OCI-M2 (cell line): ENCODE measurements around the gene C9orf50.
"Not testable (repeated sequence)": the region's sequence is repeated elsewhere in the genome, so short reads cannot be mapped to it uniquely, and the experiment has no call there.

Source experiments
- DNase-seq: peaks from one replicate; lab custom pipeline; 2025; ENCODE audit not compliant: unreplicated experiment; lab: John Stamatoyannopoulos, UW

The C9orf50 gene

DNA sequence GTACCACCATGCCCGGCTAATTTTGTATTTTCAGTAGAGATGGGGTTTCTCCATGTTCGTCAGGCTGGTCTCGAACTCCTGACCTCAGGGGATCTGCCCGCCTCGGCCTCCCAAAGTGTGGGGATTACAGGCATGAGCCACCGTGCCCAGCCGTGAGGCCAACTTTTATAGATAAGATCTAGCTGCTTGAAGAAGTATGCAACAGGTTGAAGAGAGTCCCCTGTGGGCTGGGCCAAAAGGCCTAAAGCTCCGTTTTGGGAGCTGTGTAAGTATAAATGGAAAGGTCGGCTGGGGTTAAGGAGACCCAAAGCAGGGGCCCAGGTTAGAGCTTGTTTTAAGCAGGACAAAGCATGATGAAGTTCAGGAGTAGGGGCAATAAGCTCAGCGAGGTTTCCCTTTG lies 28.1 kb downstream of the C9orf50 start:
- DNase-seq = not testable (repeated sequence)

DNA sequence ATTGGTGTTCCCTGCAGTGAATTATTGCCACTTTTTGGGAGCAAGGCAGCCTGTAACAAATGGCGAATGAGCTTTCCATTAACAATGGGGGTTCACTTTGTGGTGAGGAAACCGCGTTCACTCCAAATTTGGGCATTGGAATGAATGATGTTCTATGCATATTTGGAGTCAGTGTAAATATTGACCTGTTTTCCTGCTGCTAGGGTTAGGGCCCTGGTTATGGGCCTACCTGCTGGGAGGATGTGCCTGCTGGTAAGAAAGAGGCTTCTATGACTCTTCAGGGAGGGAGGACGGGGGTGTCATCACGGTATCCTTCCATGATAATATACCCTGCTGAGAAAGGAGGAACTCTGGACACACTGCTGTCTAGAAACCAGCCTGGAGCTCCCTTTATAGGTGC lies 29.0 kb downstream of the C9orf50 start:
- no peak for DNase-seq

DNA sequence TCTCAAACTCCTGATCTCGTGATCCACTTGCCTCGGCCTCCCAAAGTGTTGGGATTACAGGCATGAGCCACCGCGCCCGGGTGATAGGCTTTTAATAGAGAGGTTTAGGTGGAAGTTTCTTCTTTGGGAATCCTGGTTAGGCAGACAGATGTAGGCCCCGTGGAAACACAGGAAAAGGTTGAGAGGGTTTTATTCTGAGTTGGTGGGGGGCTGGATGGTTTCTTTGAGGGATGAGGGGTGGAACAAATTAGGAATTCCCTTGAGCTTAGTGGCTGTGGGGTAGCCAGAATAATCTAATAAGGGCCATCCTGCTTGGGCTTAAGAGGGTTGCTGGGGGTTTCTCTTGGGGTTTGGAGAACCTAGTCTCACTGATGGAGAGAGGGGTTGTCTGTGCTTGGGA lies 30.4 kb downstream of the C9orf50 start:
- DNase-seq = no peak

DNA sequence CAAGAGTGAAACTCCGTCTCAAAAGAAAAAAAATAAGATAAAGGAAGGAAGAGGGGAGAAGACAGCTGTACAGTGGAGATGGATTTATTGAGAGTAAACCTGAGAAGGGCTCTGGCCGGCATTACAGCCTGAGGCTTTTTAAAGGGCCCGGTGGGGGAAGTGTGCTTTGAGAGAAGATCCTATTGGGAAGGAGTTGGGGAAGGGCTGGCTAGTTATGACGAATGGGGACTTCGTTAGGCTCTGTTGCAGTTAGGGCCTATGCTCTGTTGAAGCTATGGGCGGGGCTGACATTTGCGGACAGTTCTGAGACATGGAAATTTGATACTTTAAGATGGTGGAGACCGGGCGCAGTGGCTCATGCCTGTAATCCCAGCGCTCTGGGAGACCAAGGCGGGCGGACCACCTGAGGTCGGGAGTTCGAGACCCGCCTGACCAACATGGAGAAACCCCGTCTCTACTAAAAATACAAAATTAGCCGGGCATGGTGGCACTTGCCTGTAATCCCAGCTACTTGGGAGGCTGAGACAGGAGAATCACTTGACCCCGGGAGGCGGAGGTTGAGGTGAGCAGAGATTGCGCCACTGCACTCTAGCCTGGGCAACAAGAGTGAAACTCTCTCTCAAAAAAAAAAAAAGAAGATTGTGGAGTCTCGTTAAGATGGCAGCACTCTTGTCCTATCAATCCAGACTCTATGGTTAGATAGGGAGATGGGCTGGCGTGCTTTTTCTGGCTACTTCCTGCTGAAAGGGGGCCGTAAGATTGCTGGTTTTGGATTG lies 33.2 kb downstream of the C9orf50 start:
- DNase-seq = no peak

DNA sequence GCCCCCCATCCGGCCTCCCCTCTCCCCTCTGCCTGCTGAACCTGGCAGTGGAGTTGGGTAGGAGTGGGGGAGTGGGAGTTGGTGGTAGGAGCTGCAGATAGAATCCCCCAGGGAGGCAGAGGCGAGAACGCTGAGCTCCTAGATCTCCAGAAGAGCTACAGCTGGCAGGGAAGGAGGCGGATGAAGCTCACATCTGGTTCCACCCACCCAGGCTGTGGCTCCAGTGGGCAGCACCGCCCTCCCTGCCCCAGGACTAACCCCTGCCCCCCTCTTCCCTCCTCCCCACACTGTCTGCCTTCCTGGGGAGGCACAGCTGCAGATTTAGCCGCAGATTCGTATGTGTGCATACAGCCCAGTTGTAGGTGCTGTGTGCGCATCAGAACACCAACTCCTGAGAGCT lies 34.2 kb downstream of the C9orf50 start:
- DNase-seq = no peak

DNA sequence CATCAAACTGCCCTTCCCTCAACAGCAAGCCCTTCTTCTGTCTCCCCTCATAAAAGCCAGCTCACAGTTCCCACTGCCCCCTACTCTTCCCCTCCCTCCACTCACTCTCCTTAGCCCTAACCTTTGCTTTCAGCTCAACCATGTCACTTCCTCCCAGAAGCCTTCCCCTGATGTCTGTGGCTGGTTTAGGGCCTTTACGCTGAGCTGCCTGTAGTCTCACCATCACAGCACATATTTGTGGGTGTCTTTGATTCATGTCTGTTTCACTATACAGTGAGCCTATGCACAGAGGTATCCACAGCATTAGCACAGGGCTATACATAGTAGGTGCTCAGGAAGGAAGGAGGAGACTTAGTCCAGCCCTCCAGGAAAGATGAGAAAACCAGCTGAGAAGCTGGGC lies 34.7 kb downstream of the C9orf50 start:
- no peak for DNase-seq

DNA sequence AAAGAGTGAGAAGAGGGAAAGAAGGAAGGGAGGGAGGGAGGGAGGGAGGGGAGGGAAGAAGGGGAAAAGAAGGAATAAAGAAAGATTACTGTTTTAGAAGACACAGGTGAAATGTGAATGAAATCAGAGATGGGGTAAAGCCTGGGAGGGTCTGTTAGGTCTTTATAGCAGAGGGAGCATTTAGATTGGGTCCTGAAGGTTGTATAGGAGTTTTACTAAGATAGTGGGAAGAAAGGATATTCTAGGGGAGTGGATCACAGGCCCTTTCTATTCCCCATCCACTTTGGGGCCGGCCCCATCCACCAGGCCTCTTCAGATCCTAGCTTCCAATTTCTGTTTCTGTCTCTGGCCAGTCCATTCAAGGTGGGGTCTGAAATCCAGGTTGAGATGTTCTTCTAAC lies 35.5 kb downstream of the C9orf50 start:
- DNase-seq = no peak

DNA sequence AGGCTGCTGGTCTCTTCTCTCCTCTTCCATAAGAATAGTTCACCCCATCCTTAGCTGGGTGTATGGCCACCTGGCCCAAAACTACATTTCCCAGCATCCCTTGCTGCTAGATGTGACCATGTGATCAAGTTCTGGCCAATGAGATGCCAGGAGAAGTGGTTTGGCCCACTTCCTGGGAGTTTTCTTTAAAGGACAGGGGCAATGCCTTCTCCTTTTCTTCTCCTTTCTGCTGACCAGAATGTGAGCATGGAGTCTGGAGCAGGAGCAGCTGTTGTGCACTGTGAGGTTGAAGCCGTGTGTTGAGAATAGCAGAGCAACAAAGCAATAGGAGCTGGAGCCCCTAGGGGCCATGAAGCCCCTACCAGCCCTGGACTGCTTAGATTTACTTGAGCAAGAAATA lies 36.8 kb downstream of the C9orf50 start:
- DNase-seq = no peak

DNA sequence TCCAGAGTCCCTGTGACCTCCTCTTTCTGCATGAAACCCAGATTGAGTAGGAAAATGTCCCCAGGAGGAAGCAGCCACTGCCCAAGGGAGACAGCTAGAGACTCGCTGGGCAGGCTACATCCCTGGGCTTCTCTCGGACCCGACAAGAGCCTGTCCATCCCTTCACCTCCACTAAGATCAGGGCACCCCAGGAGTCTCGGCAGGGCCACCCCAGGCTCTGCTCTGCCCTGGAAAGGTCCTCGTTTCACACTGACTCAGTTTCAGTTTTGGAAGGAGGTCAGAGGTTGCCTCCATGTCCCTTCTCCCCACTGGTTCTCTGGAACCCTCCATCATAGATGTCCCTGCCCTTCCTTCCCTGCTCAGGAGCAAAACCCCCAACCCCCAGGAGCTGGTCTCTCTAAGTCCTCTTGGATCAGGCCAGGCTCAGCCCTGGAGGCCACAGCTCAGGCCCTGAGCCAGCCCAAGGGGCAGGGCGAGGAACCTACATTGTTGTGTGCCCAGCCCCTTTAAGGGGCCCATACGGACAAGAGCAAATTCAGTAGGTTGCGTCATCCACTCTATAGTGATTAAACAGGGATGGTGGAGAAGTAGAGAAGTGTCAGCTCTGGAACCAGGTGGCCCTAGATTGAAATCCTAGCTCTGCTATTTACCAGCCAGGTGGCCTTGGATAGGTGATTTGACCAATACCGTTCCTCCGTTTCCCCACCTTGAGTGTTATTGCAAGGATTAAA lies 37.4 kb downstream of the C9orf50 start:
- no peak for DNase-seq

DNA sequence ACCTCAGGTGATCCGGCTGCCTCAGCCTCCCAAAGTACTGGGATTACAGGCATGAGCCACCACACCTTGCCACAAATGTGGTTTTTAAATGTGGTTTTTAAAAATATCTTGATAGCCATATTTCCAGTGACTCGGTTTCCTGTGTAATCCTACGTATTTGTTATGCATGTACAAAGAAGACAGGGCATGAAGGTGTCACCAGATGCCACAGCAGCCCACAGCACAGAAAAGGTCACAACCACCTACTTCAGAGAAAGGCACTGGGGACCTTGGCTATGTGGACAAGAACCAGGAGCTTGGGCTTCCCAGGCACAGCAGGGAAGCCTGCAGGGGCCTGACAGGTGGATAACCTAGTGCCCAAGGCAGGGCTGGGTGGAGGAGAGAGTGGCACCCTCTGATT lies 38.0 kb downstream of the C9orf50 start:
- DNase-seq = no peak

DNA sequence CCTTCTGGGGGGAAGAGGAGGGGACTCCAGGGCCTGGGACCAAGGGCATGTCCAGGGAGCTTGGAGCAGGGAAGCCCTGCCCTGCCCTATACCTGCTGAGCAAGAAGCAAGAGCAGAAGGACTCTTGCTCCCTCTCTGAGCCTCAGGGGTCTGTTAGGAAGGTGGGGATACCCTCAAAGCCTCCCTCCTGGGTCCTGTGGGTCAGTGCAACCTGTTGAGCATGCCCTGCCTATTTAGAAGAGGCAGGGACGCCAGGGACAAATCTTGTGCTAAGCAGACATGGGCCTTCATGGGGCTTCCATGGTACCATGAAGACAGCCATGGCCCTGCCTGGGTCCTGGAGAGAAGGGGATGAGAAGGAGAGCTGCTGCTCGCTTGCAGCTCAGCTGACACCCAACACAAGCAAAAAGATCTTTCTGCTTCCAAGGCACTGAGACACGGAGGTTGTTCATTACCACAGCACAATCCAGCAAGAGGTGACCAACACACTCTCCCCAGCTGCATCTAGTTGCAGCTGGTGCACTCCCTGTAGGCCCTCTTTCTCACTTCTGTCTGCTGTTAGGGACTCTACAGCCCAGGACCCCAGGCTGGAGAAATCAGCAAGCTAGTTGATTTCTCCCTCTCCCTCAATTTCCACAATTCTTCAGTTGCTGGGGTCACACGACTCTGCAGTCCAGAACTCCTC lies 39.3 kb downstream of the C9orf50 start:
- DNase-seq = no peak

DNA sequence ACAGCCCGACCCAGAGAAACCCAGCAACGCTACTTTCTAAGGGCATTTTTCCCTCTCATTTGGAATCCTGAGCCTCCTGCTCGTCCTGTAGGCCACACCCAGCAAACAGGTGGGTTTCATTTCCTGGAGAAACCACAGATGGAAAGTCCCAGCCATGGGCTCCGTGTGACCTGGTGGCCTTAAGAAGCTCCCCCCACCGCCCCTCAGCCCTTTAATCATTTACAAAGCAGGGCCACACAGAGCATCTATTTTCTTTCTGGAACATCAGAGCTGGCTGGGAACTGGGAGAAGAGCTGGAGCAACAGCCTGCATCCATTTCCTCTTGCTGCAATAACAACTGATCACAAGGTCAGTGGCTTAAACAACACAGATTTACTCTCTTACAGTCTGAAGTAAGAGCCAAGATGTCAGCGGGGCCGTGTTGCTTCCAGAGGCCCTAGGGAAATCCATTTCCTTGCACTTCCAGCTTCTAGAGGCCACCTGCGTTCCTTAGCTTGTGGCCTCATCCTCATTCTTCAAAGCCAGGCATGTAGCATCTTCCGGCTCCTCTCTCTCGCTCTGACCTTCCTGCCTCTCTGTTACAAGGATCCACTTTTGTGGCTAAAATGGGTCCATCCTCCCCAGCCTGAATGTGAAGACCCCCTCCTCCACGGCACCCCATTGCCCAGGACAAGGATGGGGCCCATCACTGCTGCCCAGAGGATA lies 40.5 kb downstream of the C9orf50 start:
- DNase-seq = no peak

DNA sequence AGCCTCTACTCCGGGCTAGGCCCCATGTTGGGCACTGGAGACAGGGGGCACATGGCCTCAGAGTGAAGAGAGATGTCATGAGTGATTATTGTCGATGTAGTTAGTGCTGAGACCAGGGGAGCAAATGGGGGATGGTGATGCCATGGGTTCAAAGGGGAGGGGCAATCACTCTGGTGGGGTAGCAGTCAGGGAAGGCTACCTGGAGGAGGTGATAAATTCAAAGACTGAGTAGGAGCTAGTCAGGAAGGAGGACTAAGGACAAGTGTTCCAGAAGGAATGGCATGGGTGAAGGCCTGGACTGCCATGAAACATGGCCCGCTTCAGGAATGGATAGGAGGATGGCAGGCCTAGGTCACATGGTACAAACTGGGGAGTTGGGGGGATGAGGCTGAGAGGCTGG lies 41.6 kb downstream of the C9orf50 start:
- no peak for DNase-seq

DNA sequence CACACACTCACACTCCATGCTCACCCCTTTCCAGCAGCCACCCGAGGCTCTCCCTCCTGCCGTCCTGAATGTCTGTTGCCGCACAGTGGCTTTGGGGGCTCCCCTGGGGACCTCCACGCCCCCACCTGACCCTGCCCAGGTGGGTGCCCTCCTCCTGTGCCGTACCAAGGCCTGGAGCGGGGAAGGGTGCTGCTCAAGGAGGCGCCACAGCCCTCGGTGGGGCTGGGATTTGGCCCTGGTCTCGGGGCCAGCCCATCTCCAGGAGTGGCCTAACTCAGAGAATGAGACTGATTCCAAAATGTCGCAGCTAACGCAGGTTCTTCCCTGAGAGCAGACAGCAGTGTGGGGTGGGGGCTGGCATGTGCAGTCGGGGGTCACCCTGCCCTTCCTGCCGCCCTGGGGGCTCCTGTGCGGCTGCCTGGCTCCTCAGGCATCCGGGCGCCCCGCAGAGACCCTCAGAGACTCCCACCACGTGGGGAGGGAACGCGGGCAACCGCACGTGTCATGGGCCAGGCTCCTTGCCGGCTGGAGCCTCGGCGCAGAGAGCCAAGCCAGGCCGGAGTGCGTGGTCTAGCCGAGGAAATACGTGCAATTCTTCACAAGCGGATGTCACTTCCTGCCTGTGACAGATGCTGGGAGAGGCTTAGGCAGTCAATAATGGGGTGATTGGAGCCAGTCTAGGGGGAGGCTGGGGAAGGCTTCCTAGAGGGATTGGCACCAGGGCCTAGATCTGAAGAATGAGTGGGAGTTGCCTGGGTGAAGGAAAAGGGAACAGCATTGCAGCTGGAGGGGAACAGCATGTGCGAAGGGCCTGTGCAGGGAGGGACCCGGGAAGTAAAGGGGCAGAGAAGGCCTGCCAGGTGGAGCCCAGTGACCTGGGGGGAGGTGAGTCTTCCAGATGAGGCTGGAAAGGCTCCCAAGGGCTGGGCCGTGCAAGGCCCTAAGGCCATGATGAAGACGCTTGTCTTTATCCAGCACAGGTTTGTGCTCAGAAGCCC lies 44.1 kb downstream of the C9orf50 start:
- DNase-seq = no peak

DNA sequence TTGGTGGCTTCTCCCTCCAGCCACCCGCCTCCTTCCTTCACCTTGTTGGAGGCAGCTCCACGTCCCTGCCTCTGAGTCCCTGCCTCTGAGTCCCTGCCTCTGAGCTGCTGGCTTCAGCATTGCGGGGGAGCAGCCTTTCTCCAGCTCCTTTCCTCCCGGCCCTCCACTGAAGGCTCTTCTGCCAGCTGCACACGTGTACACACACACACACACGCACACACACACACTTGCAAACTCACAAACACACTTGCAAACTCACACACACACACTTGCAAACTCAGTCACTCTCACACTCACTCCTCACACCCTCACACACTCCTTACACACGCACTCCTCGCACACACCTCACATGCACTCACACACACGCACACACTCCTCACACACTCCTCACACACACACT lies 45.1 kb downstream of the C9orf50 start:
- no peak for DNase-seq

DNA sequence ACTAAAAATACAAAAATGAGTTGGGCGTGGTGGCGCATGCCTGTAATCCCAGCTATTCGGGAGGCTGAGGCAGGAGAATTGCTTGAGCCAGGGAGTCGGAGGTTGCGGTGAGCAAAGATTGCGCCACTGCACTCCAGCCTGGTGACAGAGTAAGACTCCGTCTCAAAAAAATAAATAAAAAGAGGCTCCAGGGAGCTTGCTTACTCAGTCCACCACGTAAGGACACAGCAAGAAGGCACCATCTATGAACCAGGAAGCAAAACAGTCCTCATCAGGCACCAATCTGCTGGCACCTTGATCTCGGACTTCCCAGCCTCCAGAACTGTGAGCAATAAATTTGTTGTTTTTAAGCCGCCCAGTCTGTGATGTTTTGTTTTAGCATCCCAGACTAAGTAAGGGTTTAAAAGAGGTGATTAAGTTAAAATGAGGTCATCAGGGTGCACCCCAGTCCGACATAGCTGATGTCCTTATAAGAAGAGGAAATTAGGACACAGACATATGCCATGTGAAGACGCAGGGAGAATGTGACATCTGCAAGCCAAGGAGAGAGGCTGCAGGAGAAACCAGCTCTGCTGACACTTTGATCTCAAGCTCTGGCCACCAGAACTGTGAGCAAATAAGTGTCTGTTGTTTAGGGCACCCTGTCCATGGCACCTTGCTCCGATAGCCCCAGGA lies 45.9 kb downstream of the C9orf50 start:
- no peak for DNase-seq

DNA sequence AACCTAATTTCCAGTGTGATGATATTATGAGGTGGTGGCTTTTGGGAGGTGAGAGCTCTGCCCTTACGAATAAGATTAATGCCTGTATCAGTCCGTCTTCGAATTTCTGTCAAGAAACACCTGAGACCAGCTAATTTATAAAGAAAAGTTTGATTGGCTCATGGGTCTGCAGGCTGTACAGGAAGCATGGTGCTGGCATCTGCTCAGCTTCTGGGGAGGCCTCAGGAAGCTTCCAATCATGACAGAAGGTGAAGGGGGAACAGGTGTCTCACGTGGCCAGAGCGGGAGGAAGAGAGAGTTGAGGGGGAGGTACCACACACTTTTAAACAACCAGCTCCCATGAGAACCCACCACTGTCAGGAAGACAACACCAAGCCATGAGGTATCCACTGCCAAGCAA lies 46.9 kb downstream of the C9orf50 start:
- DNase-seq = no peak

DNA sequence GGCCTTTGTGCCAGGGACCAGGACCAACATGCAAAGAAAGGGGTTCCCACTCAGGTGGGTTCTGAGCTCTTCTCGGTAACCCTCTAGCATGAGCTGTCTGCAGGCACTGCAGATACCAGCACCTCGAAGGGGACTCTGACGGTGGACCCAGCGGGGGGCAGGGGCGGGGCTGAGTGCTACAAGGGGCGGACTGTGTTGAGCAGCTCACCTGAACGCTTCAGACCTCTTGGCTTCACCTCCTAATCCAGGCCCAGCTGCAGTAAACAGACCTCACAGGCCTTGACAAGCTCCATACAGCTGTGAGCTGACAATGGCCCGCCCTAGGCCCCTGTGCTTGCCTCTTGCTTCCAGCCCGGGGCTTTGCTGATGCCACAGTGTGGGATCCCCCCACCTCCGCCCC lies 48.4 kb downstream of the C9orf50 start:
- DNase-seq = no peak

DNA sequence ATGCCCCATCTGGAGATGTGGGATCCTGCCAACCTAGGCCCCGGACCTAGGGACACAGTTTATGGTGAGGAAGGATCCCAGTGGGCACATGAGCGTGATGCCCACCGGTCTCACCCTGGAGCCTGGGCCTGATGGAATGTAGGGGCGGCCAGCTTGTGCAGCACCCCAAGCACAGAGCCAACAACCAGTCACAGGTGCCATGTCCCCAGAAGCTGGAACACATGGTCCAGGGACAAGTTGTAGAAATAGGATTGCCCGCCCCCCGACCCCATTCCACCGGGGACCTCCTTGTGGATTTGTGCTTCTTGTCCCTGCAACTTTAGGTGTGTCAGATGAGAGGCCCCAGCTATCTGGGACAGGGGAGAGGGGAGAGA lies 48.9 kb downstream of the C9orf50 start:
- no peak for DNase-seq
